Fibroblast of lung (primary cell): ENCODE data around the gene RPL22L1.

ENCODE experiments used
- CTCF ChIP-seq, 2 donors: IDR thresholded peaks in 1 of 2; conservative IDR thresholded peaks in 1 of 2; 1 replicate in 1 of 2; 2 replicates in 1 of 2; pipeline ENCODE4 v1.5.1; 2011 to 2012; ENCODE audit warnings: low read length in 2 of 2, control low read depth in 1 of 2, inconsistent platforms in 1 of 2, low read depth in 1 of 2, mild to moderate bottlenecking in 1 of 2
- EZH2 ChIP-seq: IDR thresholded peaks from 2 replicates; pipeline ENCODE4 v1.5.1; 2012; ENCODE audit warnings: low read length, control low read depth, mild to moderate bottlenecking; ENCODE audit errors: missing control alignments

GRCh38 chr3:170911051-170911450 is 41.1 kb upstream of the RPL22L1 start:
- TF ChIP-seq CTCF (conservative IDR thresholded peaks at IDR 0.05 in 1 of 2, IDR thresholded peaks at IDR 0.05 in 1 of 2; ENCODE audit: low read depth in 1 of 2, low read length in 2 of 2) (no peak), EZH2 (no peak)
